Suprapubic skin (tissue), 4 donors: Measurements from ENCODE around the gene IFNK. TPM values are rescaled to one million over a fixed set of nuclear protein-coding genes. Genes with fewer than 3 reads are reported as not detected.

Source experiments
- DNase-seq, 2 donors: peaks; one replicate each; pipeline ENCODE4 v3.0.0-alpha.2; 2019; ENCODE audit warnings: low spot score in 2 of 2
- H3K27ac ChIP-seq: fragments of 200-600 bp; sonication (generic); one replicate; pipeline ENCODE4 v1.5.1; 2019
- H3K27me3 ChIP-seq: fragments of 200-600 bp; sonication (generic); one replicate; pipeline ENCODE4 v1.5.1; 2019
- H3K36me3 ChIP-seq: fragments of 200-600 bp; sonication (generic); one replicate; pipeline ENCODE4 v1.5.1; 2019
- H3K4me1 ChIP-seq: fragments of 200-600 bp; sonication (generic); one replicate; pipeline ENCODE4 v1.5.1; 2019
- H3K4me3 ChIP-seq: fragments of 200-600 bp; sonication (generic); one replicate; pipeline ENCODE4 v1.5.1; 2019; ENCODE audit warnings: mild to moderate bottlenecking
- H3K9me3 ChIP-seq: fragments of 200-600 bp; sonication (generic); one replicate; pipeline ENCODE4 v1.5.1; 2019
- EP300 ChIP-seq: sonication (generic); formaldehyde crosslinking; IDR thresholded peaks from one replicate; pipeline ENCODE4 v1.6.1; 2017; ENCODE audit warnings: antibody characterized with exemption
- POLR2A ChIP-seq, 2 donors: fragments of 450-650 bp; IDR thresholded peaks; one replicate each; pipeline ENCODE4 v1.6.1; 2017; ENCODE audit warnings: antibody characterized with exemption in 2 of 2, mild to moderate bottlenecking in 2 of 2, moderate library complexity in 2 of 2
- POLR2AphosphoS5 ChIP-seq, 3 donors: sonication (generic); formaldehyde crosslinking; IDR thresholded peaks; one replicate each; pipeline ENCODE4 v1.6.1; 2017; ENCODE audit warnings: antibody characterized with exemption in 3 of 3
- WGBS: methylation state at CpG from one replicate; pipeline ENCODE4 v1.1.5; 2018; 5-methylcytosine and 5-hydroxymethylcytosine counted together
- total RNA-seq, 4 donors: library from RNA; depleted of rRNA; stranded (reverse); fragments of >200 nt; gene quantifications; one replicate each; pipeline ENCODE4 v1.1.0, GENCODE V29; 2016
- TF ChIP-seq, protein P1 (sequence below), 2 donors: fragments of 200-600 bp in 1 of 2; fragments of 450-650 bp in 1 of 2; sonication (generic) in 1 of 2; IDR thresholded peaks; one replicate each; pipeline ENCODE4 v1.5.1; 2016 to 2019; ENCODE audit warnings: antibody characterized with exemption in 2 of 2, mild to moderate bottlenecking in 1 of 2, moderate library complexity in 1 of 2

The IFNK gene
- total RNA-seq, 4 donors from 2014 or later: not detected

DNA sequence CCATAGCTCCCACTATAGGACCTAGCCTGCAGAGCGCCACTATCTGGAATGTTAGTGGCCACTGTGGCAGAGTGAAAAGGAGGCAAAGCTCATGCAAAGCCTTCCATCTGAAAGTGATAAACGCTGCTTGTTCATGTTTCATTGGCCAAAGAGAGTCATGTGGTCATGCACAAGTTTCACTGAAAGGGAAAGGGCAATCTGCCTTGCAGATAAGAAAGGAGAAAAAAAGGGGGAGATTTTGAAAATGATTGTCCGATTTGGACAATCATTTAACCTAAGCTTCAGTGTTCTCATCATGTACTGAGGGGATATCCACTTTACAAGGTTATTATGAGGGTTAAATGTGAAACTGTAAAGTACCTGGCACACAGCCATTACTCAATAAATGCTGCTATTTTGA is 14.6 kb downstream of the IFNK start:
- peaks cover 34% of the 10 kb centered on the region for H3K4me1 ChIP-seq
- 91% methylated on average over 3 of the region's 3 CpGs for WGBS
- H3K27ac ChIP-seq: no peak overlapping the region
- peaks cover 6% of the 10 kb centered on the region for H3K36me3 ChIP-seq
- no peaks in the 10 kb centered on the region for H3K9me3 ChIP-seq
- no peak overlapping the region for H3K4me3 ChIP-seq
- DNase-seq: no peak
- H3K27me3 ChIP-seq: no peaks in the 10 kb centered on the region
- TF ChIP-seq, protein P1, sequence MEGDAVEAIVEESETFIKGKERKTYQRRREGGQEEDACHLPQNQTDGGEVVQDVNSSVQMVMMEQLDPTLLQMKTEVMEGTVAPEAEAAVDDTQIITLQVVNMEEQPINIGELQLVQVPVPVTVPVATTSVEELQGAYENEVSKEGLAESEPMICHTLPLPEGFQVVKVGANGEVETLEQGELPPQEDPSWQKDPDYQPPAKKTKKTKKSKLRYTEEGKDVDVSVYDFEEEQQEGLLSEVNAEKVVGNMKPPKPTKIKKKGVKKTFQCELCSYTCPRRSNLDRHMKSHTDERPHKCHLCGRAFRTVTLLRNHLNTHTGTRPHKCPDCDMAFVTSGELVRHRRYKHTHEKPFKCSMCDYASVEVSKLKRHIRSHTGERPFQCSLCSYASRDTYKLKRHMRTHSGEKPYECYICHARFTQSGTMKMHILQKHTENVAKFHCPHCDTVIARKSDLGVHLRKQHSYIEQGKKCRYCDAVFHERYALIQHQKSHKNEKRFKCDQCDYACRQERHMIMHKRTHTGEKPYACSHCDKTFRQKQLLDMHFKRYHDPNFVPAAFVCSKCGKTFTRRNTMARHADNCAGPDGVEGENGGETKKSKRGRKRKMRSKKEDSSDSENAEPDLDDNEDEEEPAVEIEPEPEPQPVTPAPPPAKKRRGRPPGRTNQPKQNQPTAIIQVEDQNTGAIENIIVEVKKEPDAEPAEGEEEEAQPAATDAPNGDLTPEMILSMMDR (IDR thresholded peaks at IDR 0.05): no peak
- TF ChIP-seq POLR2AphosphoS5 (IDR thresholded peaks at IDR 0.05) (no peak), POLR2A (IDR thresholded peaks at IDR 0.05) (no peak)

DNA sequence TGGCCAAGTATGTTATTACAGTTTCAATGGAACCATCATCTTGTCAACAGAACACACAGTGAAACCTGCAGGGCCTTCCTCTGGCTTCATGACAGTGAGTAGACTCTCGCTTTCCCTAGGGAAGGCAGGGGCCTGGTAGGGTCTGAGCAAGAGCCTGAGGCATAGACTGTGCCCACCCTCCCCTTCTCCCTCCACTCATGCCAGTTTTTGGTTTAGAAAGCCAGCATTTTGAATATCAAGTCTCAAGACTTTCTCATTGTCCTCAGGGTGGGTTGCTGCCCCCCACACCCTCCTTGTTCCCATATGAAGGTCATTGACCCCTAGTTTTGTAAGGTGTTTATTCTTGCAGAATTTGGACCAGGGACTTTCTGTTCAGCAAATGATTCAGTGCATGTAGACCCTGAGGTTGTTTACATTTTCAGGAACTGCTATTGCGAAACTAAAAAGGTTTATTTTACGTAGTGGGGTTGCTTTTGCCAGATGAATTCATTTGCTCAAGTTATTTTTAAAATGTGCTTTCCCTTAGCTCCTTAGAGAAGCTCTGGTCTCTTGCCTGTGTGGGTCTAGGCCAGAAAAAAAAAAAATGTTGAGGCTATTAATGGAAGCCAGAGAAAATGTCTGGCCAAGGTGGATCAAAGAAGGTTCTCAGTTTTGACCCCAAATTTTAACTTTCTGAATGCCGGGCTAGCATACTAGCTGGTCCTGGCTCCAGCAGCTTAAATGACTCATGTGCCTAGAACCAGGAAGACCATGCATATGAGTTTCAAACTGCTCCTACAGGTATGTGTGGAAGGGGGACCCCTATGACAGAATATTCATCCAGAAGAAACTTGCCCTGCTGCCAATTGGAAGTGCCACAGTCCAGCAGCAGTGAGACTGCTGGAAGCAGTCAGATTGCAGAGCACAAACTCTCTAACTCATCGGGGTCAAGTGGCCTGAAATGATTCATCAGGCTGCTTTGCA is 15.7 kb downstream of the IFNK start:
- 28% methylated on average over 5 of the region's 5 CpGs for WGBS
- Histone ChIP-seq H3K9me3 (no peaks in the 10 kb centered on the region), H3K4me3 (no peak overlapping the region), H3K27me3 (no peaks in the 10 kb centered on the region), H3K27ac (peak overlapping the region; percentile 74), H3K36me3 (peaks cover 6% of the 10 kb centered on the region), H3K4me1 (peaks cover 26% of the 10 kb centered on the region)
- no peak for DNase-seq
- TF ChIP-seq EP300 (peak; percentile 92), POLR2A (IDR thresholded peaks at IDR 0.05) (no peak), POLR2AphosphoS5 (IDR thresholded peaks at IDR 0.05) (peak in 2 of 3 donors; percentile 57 to 72)
- TF ChIP-seq, protein P1 (IDR thresholded peaks at IDR 0.05): no peak

DNA sequence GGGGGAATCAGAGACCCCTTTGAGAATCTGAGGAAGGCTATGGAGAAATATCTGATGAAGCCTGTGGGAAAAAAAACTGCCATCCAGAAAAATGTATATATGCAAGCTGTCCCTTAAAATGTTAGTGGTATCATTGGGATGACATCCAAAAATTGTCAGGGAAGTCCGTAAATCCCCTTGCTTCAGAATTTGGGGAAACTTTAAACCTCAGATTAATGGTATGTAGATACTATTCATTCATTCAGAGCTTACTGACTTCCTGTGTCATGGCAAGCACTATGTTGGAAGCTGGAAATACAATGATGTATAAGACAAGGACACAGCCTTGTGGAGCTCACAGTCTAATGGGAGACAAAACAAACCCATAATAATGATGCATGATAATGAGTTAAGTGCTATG is 16.4 kb downstream of the IFNK start:
- TF ChIP-seq POLR2A (IDR thresholded peaks at IDR 0.05): no peak
- TF ChIP-seq POLR2AphosphoS5 (IDR thresholded peaks at IDR 0.05): no peak
- no peak for TF ChIP-seq EP300
- TF ChIP-seq, protein P1 (IDR thresholded peaks at IDR 0.05): no peak
- H3K4me1 ChIP-seq: peaks cover 24% of the 10 kb centered on the region
- H3K36me3 ChIP-seq: peaks cover 5% of the 10 kb centered on the region
- H3K4me3 ChIP-seq: no peak overlapping the region
- DNase-seq: no peak
- H3K27ac ChIP-seq: peak overlapping the region; percentile 74
- no peaks in the 10 kb centered on the region for H3K27me3 ChIP-seq
- 41% methylated on average over 1 of the region's 1 CpG for WGBS
- H3K9me3 ChIP-seq: no peaks in the 10 kb centered on the region

DNA sequence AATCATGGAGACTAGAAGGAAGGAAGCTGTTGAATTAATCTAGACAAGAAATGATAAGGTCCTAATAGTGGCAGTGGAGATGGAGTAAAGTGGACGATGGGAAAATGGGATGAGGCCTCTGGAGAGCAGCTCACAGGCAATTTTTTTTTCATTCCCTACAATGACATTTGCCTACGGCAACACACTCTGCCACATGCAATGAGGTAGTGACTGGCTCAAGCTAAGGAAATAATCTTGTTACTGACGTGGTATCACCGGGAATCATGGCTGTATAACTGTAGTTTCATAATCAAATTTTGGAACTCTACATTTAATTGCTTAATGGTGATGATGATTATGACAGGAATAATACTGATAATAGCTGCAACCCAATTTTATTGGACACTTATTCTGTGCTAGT is 17.6 kb downstream of the IFNK start:
- DNase-seq: no peak
- TF ChIP-seq EP300 (no peak), POLR2A (IDR thresholded peaks at IDR 0.05) (no peak), POLR2AphosphoS5 (IDR thresholded peaks at IDR 0.05) (no peak)
- TF ChIP-seq, protein P1 (IDR thresholded peaks at IDR 0.05): no peak
- no peak overlapping the region for H3K27ac ChIP-seq
- 33% methylated on average over 4 of the region's 4 CpGs for WGBS
- H3K4me3 ChIP-seq: no peak overlapping the region
- no peaks in the 10 kb centered on the region for H3K36me3 ChIP-seq
- H3K27me3 ChIP-seq: no peaks in the 10 kb centered on the region
- no peaks in the 10 kb centered on the region for H3K9me3 ChIP-seq
- H3K4me1 ChIP-seq: peaks cover 24% of the 10 kb centered on the region

DNA sequence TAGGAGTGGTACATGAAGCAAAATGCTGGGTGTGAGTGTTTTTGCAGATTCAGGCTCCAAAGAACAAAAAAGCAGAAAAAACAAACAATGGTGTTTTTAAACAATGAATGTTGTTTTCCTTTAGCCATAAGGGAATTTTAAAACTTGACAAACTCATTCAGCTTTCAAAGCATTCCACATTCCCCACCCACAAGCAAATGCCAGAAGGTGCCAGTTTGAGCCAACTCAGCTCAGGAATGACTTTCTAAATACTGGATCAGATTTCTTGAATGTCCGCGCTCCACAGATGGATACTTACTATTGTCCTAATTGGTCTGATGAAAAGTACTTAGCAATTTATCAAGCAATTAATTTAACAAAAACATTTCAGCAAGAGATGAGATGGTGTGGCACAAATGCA is 18.4 kb downstream of the IFNK start:
- Histone ChIP-seq H3K36me3 (no peaks in the 10 kb centered on the region), H3K27ac (no peak overlapping the region), H3K4me3 (no peak overlapping the region), H3K4me1 (peaks cover 24% of the 10 kb centered on the region), H3K9me3 (no peaks in the 10 kb centered on the region), H3K27me3 (no peaks in the 10 kb centered on the region)
- no peak for DNase-seq
- 46% methylated on average over 2 of the region's 2 CpGs for WGBS
- TF ChIP-seq, protein P1 (IDR thresholded peaks at IDR 0.05): no peak
- TF ChIP-seq POLR2A (IDR thresholded peaks at IDR 0.05): no peak
- no peak for TF ChIP-seq EP300
- no peak for TF ChIP-seq POLR2AphosphoS5 (IDR thresholded peaks at IDR 0.05)
